IMR-90 (cell line): ENCODE data around the gene ADTRP. TPM values are rescaled to one million over a fixed set of nuclear protein-coding genes. Genes with fewer than 3 reads are reported as not detected.

Experiments
- ATAC-seq: fragments of 200-7000 bp; cut with Tn5 transposase; 2 replicates; pipeline ENCODE4 v1.9.1; 2020; ENCODE audit warnings: low read depth, mild to moderate bottlenecking, moderate library complexity
- BruUV-seq: library from RNA; stranded (reverse); fragments of 400-500 nt; replicated peaks from 2 replicates; lab custom pipeline; 2021; lab: Mats Ljungman, UMichigan
- CTCF ChIA-PET: fragments of 300-600 bp; formaldehyde crosslinking; extraction: SDS; loops from one replicate; lab custom pipeline; 2021; ENCODE audit warnings: antibody characterized with exemption; lab: Yijun Ruan, JAX
- POLR2A ChIA-PET: fragments of 300-600 bp; sonication (Branson Sonifier 250); formaldehyde crosslinking; loops from one replicate; lab custom pipeline; 2022; ENCODE audit warnings: antibody characterized with exemption; ENCODE audit not compliant: unreplicated experiment; lab: Charles Lee
- DNase-seq: peaks from one replicate; pipeline ENCODE4 v3.0.0; 2013
- H2AFZ ChIP-seq: replicated peaks from 2 replicates; pipeline ENCODE3; 2013; ENCODE audit warnings: low read length, mild to moderate bottlenecking; ENCODE audit not compliant: poor library complexity
- H2AK5ac ChIP-seq: 2 replicates; pipeline ENCODE4 v1.6.1; 2013; ENCODE audit warnings: low read depth, low read length, inconsistent platforms
- H2AK9ac ChIP-seq: replicated peaks from 2 replicates; pipeline ENCODE3; 2013; ENCODE audit warnings: mild to moderate bottlenecking, low read depth, low read length, moderate library complexity; ENCODE audit not compliant: poor library complexity
- H2BK120ac ChIP-seq: 2 replicates; pipeline ENCODE4 v1.6.1; 2013; ENCODE audit warnings: low read depth, low read length, inconsistent platforms
- H2BK15ac ChIP-seq: 3 replicates; pipeline ENCODE4 v1.6.1; 2013; ENCODE audit warnings: low read depth, low read length, inconsistent platforms
- H2BK20ac ChIP-seq: 2 replicates; pipeline ENCODE4 v1.6.1; 2013; ENCODE audit warnings: low read depth, mild to moderate bottlenecking, inconsistent platforms, low read length, moderate library complexity
- H2BK5ac ChIP-seq: 2 replicates; pipeline ENCODE4 v1.6.1; 2013; ENCODE audit warnings: mild to moderate bottlenecking, low read depth, low read length, inconsistent platforms; ENCODE audit not compliant: poor library complexity, severe bottlenecking
- H3K14ac ChIP-seq: replicated peaks from 2 replicates; pipeline ENCODE4 v1.6.1; 2013; ENCODE audit warnings: low read depth, low read length, inconsistent platforms
- H3K18ac ChIP-seq: 2 replicates; pipeline ENCODE4 v1.6.1; 2013; ENCODE audit warnings: low read depth, low read length, control low read depth
- H3K23ac ChIP-seq: 2 replicates; pipeline ENCODE4 v1.6.1; 2013; ENCODE audit warnings: low read depth, low read length, inconsistent platforms
- H3K27ac ChIP-seq: 2 replicates; pipeline ENCODE4 v1.5.1; 2013; ENCODE audit warnings: mild to moderate bottlenecking, control low read depth, low read length; ENCODE audit not compliant: insufficient read depth
- H3K27me3 ChIP-seq: 2 replicates; pipeline ENCODE4 v1.6.1; 2013; ENCODE audit warnings: low read length; ENCODE audit not compliant: control insufficient read depth, insufficient read depth
- H3K36me3 ChIP-seq: 2 replicates; pipeline ENCODE4 v1.6.1; 2013; ENCODE audit warnings: low read length, mixed read lengths; ENCODE audit not compliant: control insufficient read depth, insufficient read depth
- H3K4ac ChIP-seq: 2 replicates; pipeline ENCODE4 v1.6.1; 2013; ENCODE audit warnings: low read depth, low read length, inconsistent platforms
- H3K4me1 ChIP-seq: 2 replicates; pipeline ENCODE4 v1.6.1; 2013; ENCODE audit warnings: low read length, mixed read lengths; ENCODE audit not compliant: control insufficient read depth, insufficient read depth
- H3K4me2 ChIP-seq: 2 replicates; pipeline ENCODE4 v1.6.1; 2013; ENCODE audit warnings: low read depth, mild to moderate bottlenecking, control low read depth, low read length, moderate library complexity
- H3K4me3 ChIP-seq: 2 replicates; pipeline ENCODE4 v1.5.1; 2013; ENCODE audit warnings: low read depth, mild to moderate bottlenecking, control low read depth, low read length, moderate library complexity; ENCODE audit not compliant: insufficient read depth
- H3K56ac ChIP-seq: 2 replicates; pipeline ENCODE4 v1.6.1; 2013; ENCODE audit warnings: low read length, inconsistent platforms; ENCODE audit not compliant: insufficient read depth; ENCODE audit errors: extremely low read depth
- H3K79me1 ChIP-seq, 2 experiments: 2 replicates each; pipeline ENCODE4 v1.6.1; 2013; ENCODE audit warnings: low read length in 2 of 2, inconsistent platforms in 1 of 2, low read depth in 1 of 2
- H3K9ac ChIP-seq: 2 replicates; pipeline ENCODE4 v1.6.1; 2013; ENCODE audit warnings: low read depth, low read length, control low read depth
- H3K9me1 ChIP-seq: 2 replicates; pipeline ENCODE4 v1.6.1; 2013; ENCODE audit warnings: low read length, inconsistent platforms; ENCODE audit not compliant: insufficient read depth
- H3K9me3 ChIP-seq: 2 replicates; pipeline ENCODE4 v1.6.1; 2013; ENCODE audit warnings: low read length; ENCODE audit not compliant: control insufficient read depth, insufficient read depth
- H4K20me1 ChIP-seq: 2 replicates; pipeline ENCODE4 v1.6.1; 2013; ENCODE audit warnings: low read length, inconsistent platforms; ENCODE audit not compliant: insufficient read depth
- H4K5ac ChIP-seq: 2 replicates; pipeline ENCODE4 v1.6.1; 2013; ENCODE audit warnings: mild to moderate bottlenecking, low read depth, low read length, control low read depth
- H4K8ac ChIP-seq, 2 experiments: 2 replicates each; pipeline ENCODE4 v1.6.1; 2013; ENCODE audit warnings: low read depth in 2 of 2, low read length in 2 of 2, control low read depth in 1 of 2, inconsistent platforms in 1 of 2
- H4K91ac ChIP-seq: 2 replicates; pipeline ENCODE4 v1.6.1; 2013; ENCODE audit warnings: low read depth, low read length, inconsistent platforms; ENCODE audit not compliant: insufficient read depth
- BHLHE40 ChIP-seq: fragments of 150-350 bp; IDR thresholded peaks from 2 replicates; pipeline ENCODE4 v1.6.1; 2016; ENCODE audit warnings: mild to moderate bottlenecking, low read depth, low read length
- CEBPB ChIP-seq: IDR thresholded peaks from 2 replicates; pipeline ENCODE4 v1.6.1; 2012; ENCODE audit warnings: low read depth, low read length, improper control_type of control experiment
- FOS ChIP-seq: fragments of 150-350 bp; IDR thresholded peaks from 2 replicates; pipeline ENCODE4 v1.6.1; 2016; ENCODE audit warnings: low read depth, low read length
- MAFK ChIP-seq: IDR thresholded peaks from 2 replicates; pipeline ENCODE4 v1.6.1; 2012; ENCODE audit warnings: low read depth, low read length, improper control_type of control experiment
- MAZ ChIP-seq: IDR thresholded peaks from 2 replicates; pipeline ENCODE4 v1.6.1; 2012; ENCODE audit warnings: low read depth, mild to moderate bottlenecking, low read length, improper control_type of control experiment, moderate library complexity, borderline replicate concordance
- MXI1 ChIP-seq: IDR thresholded peaks from 2 replicates; pipeline ENCODE4 v1.6.1; 2012; ENCODE audit warnings: low read depth, mild to moderate bottlenecking, low read length, moderate library complexity, borderline replicate concordance
- NFE2L2 ChIP-seq: fragments of 150-350 bp; IDR thresholded peaks from 2 replicates; pipeline ENCODE4 v1.6.1; 2016; ENCODE audit warnings: low read depth, mild to moderate bottlenecking, low read length
- POLR2A ChIP-seq: IDR thresholded peaks from 2 replicates; pipeline ENCODE4 v1.6.1; 2012; ENCODE audit warnings: mild to moderate bottlenecking, low read depth, low read length
- RAD21 ChIP-seq: IDR thresholded peaks from 2 replicates; pipeline ENCODE4 v1.6.1; 2012; ENCODE audit warnings: low read length, improper control_type of control experiment
- RCOR1 ChIP-seq: IDR thresholded peaks from 2 replicates; pipeline ENCODE4 v1.6.1; 2012; ENCODE audit warnings: mild to moderate bottlenecking, low read length, improper control_type of control experiment; ENCODE audit not compliant: insufficient replicate concordance
- SMC3 ChIP-seq: fragments of 150-350 bp; IDR thresholded peaks from 2 replicates; pipeline ENCODE4 v1.6.1; 2016; ENCODE audit warnings: low read depth, mild to moderate bottlenecking, antibody characterized with exemption, low read length, moderate library complexity
- WGBS, 2 experiments: methylation state at CpG; one replicate each; pipeline versions ENCODE4 v1.1.5 to v1.1.7; 2013; ENCODE audit warnings: missing lambda C conversion rate in 2 of 2; ENCODE audit not compliant: insufficient read length in 1 of 2; ENCODE audit errors: extremely low coverage in 2 of 2; 5-methylcytosine and 5-hydroxymethylcytosine counted together
- dilution Hi-C: fragments of 300-500 bp; cut with HindIII; formaldehyde crosslinking; loops from one replicate; pipeline ENCODE4 v1.14.3; 2018; ENCODE audit warnings: low sequenced_read_pairs; ENCODE audit not compliant: unreplicated experiment
- in situ Hi-C: fragments of 300-500 bp; cut with MboI; formaldehyde crosslinking; loops from 3 replicates; pipeline ENCODE4 v1.14.3; 2019; ENCODE audit warnings: low sequenced_read_pairs, inconsistent platforms, mixed read lengths
- intact Hi-C: fragments of 100-400 bp; cut with micrococcal nuclease; formaldehyde crosslinking; loops from 2 replicates; pipeline ENCODE4 v1.10.0; 2022
- polyA plus RNA-seq, 3 experiments: library from polyadenylated mRNA; depleted of rRNA; stranded (reverse); fragments of >200 nt; gene quantifications; 2 replicates each; pipeline ENCODE4 v1.2.3, GENCODE V29; 2012; ENCODE audit warnings: low replicate concordance in 1 of 3
- total RNA-seq: library from RNA; depleted of rRNA; stranded (reverse); fragments of >200 nt; gene quantifications from 2 replicates; pipeline ENCODE4 v1.2.3, GENCODE V29; 2012
- TF ChIP-seq, protein P1 (sequence below): fragments of 150-350 bp; IDR thresholded peaks from 2 replicates; pipeline ENCODE4 v1.6.1; 2016; ENCODE audit warnings: low read depth, mild to moderate bottlenecking, low read length, moderate library complexity, borderline replicate concordance
- TF ChIP-seq, protein P2 (sequence below): conservative IDR thresholded peaks from 2 replicates; pipeline ENCODE4 v1.5.1; 2012; ENCODE audit warnings: mild to moderate bottlenecking, low read depth, low read length, improper control_type of control experiment
- TF ChIP-seq, protein P3 (sequence below): fragments of 150-350 bp; IDR thresholded peaks from 2 replicates; pipeline ENCODE4 v1.6.1; 2017; ENCODE audit warnings: mild to moderate bottlenecking, antibody characterized with exemption, low read length, low read depth

Gene ADTRP
- total and polyA plus RNA-seq, 2 of the 4 experiments (the other 2 are of a cell fraction): 0.50 to 0.72 TPM

DNA sequence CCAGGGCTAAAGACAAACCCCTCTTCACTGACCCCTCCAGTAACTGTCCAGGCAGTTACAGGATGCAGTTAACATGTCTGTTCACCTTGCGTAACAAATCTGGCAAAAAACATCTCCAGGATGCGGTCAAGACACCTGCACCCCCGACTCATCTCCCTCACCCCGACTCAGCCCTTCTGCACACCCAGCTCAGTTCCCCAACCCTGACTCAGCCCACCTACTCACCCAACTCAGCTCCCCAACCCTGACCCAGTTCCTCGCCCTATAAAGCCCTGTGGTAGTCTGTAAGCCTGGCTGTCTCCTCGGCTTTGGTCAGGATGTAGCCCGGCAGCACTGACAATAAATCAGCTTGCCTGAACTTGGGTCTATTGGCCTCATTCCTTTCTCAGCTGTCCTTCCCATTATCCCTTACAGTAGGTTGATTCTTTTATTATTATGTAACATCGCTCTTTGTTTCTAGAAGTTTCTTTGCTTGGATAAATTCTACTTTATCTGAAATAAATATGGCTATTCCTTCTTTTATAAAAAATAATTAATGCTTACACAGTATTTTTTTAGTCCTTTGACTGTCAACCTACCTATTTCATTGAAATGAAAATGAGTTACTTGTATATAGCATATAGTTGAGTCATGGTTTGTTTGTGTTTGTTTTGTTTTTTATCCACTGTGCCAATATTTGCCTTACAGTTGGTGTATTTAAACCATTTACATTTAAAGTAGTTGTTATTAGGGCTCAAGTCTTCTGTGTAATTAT is 12.9 kb upstream of the ADTRP start:
- H2AK5ac ChIP-seq: no peak overlapping the region
- no peaks in the 10 kb centered on the region for H3K9me1 ChIP-seq
- H3K36me3 ChIP-seq: no peaks in the 10 kb centered on the region
- intact Hi-C loops (no loop called here), dilution Hi-C loops (no loop called here), in situ Hi-C loops (no loop called here)
- H3K4me1 ChIP-seq: peaks cover 5% of the 10 kb centered on the region
- no peaks in the 10 kb centered on the region for H4K20me1 ChIP-seq
- peak; percentile 55 for DNase-seq
- H3K4me3 ChIP-seq: no peak overlapping the region
- WGBS, 2 experiments: 81% methylated on average over 4 of the region's 8 CpGs; no CpG with 5 or more reads in 1 of the 2 experiments
- no peak overlapping the region for H4K5ac ChIP-seq
- H3K27me3 ChIP-seq: no peaks in the 10 kb centered on the region
- H2AK9ac ChIP-seq: no peak overlapping the region
- H3K79me1 ChIP-seq: no peaks in the 10 kb centered on the region
- no peak overlapping the region for H3K9ac ChIP-seq
- H3K18ac ChIP-seq: no peak overlapping the region
- no peak overlapping the region for H4K91ac ChIP-seq
- H2AFZ ChIP-seq: peak overlapping the region; percentile 58
- H2BK15ac ChIP-seq: no peak overlapping the region
- no peak overlapping the region; a peak in 1 of 4 replicates for H4K8ac ChIP-seq
- no peak overlapping the region for H2BK5ac ChIP-seq
- H3K4ac ChIP-seq: no peak overlapping the region
- no peak for ATAC-seq
- H3K14ac ChIP-seq: no peak overlapping the region
- H3K9me3 ChIP-seq: no peaks in the 10 kb centered on the region
- BruUV-seq: no TSS peak
- no peak overlapping the region for H3K56ac ChIP-seq
- no peak overlapping the region for H3K27ac ChIP-seq
- no peak overlapping the region for H3K23ac ChIP-seq
- no peak overlapping the region for H2BK120ac ChIP-seq
- CTCF ChIA-PET: no interaction called here
- H3K4me2 ChIP-seq: no peak overlapping the region
- 0 out of 2 replicates have a peak overlapping the region, but pooled peaks have one; percentile 28 for H2BK20ac ChIP-seq
- POLR2A ChIA-PET: no interaction called here
- TF ChIP-seq, protein P1, sequence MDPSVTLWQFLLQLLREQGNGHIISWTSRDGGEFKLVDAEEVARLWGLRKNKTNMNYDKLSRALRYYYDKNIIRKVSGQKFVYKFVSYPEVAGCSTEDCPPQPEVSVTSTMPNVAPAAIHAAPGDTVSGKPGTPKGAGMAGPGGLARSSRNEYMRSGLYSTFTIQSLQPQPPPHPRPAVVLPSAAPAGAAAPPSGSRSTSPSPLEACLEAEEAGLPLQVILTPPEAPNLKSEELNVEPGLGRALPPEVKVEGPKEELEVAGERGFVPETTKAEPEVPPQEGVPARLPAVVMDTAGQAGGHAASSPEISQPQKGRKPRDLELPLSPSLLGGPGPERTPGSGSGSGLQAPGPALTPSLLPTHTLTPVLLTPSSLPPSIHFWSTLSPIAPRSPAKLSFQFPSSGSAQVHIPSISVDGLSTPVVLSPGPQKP: no peak
- TF ChIP-seq, protein P2, sequence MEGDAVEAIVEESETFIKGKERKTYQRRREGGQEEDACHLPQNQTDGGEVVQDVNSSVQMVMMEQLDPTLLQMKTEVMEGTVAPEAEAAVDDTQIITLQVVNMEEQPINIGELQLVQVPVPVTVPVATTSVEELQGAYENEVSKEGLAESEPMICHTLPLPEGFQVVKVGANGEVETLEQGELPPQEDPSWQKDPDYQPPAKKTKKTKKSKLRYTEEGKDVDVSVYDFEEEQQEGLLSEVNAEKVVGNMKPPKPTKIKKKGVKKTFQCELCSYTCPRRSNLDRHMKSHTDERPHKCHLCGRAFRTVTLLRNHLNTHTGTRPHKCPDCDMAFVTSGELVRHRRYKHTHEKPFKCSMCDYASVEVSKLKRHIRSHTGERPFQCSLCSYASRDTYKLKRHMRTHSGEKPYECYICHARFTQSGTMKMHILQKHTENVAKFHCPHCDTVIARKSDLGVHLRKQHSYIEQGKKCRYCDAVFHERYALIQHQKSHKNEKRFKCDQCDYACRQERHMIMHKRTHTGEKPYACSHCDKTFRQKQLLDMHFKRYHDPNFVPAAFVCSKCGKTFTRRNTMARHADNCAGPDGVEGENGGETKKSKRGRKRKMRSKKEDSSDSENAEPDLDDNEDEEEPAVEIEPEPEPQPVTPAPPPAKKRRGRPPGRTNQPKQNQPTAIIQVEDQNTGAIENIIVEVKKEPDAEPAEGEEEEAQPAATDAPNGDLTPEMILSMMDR: no peak
- TF ChIP-seq RAD21: no peak
- no peak for TF ChIP-seq SMC3
- no peak for TF ChIP-seq BHLHE40
- TF ChIP-seq, protein P3, sequence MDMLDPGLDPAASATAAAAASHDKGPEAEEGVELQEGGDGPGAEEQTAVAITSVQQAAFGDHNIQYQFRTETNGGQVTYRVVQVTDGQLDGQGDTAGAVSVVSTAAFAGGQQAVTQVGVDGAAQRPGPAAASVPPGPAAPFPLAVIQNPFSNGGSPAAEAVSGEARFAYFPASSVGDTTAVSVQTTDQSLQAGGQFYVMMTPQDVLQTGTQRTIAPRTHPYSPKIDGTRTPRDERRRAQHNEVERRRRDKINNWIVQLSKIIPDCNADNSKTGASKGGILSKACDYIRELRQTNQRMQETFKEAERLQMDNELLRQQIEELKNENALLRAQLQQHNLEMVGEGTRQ: no peak
- TF ChIP-seq MAFK: 0 out of 2 replicates have a peak, but pooled peaks have one; percentile 8
- TF ChIP-seq MXI1: no peak
- no peak for TF ChIP-seq FOS
- TF ChIP-seq POLR2A: no peak
- no peak for TF ChIP-seq RCOR1
- TF ChIP-seq CEBPB: peak; percentile 55
- TF ChIP-seq NFE2L2: no peak
- TF ChIP-seq MAZ: no peak
